Measurements from ENCODE around the gene ICAM3. TPM values are rescaled to one million over a fixed set of nuclear protein-coding genes. Genes with fewer than 3 reads are reported as not detected.

ICAM3 gene
- total and polyA plus RNA-seq, 2 of the 4 experiments (the other 2 are of a cell fraction) = 6.6 to 11.7 TPM

- TF ChIP-seq SMC3 (IDR thresholded peaks at IDR 0.05; ENCODE audit: low read depth, low read length) (no peak), RFX5 (IDR thresholded peaks at IDR 0.05; ENCODE audit: low read depth, low read length) (no peak), MAFK (IDR thresholded peaks at IDR 0.05; ENCODE audit: low read depth, low read length) (no peak)
These were observed 5.5 kb downstream of the ICAM3 start (continued) for GRCh38 chr19:10333758-10334587.
